Measurements from ENCODE around the gene XYLT1. TPM values are rescaled to one million over a fixed set of nuclear protein-coding genes. Genes with fewer than 3 reads are reported as not detected.
A peak's percentile ranks its signal among the peaks of the same experiment; 100 is the strongest.

The XYLT1 gene
- total RNA-seq, 1 donor from 2014 or later: 27.3 TPM

GRCh38 chr16:17356243-17356933, 114.4 kb downstream of the XYLT1 start:
- DNase-seq (ENCODE audit: extremely low spot score in 2 of 2): no peak
- peaks cover 0 to 7% of the 10 kb centered on the region in 2 donors for H3K36me3 ChIP-seq
- H3K4me3 ChIP-seq: no peak overlapping the region
- intact Hi-C loops (cut with DNase I): no loop called here
- TF ChIP-seq POLR2AphosphoS5 (IDR thresholded peaks at IDR 0.05; ENCODE audit: insufficient read depth in 1 of 2, low read depth in 1 of 2) (no peak), POLR2A (IDR thresholded peaks at IDR 0.05) (no peak)
- TF ChIP-seq, protein P1, sequence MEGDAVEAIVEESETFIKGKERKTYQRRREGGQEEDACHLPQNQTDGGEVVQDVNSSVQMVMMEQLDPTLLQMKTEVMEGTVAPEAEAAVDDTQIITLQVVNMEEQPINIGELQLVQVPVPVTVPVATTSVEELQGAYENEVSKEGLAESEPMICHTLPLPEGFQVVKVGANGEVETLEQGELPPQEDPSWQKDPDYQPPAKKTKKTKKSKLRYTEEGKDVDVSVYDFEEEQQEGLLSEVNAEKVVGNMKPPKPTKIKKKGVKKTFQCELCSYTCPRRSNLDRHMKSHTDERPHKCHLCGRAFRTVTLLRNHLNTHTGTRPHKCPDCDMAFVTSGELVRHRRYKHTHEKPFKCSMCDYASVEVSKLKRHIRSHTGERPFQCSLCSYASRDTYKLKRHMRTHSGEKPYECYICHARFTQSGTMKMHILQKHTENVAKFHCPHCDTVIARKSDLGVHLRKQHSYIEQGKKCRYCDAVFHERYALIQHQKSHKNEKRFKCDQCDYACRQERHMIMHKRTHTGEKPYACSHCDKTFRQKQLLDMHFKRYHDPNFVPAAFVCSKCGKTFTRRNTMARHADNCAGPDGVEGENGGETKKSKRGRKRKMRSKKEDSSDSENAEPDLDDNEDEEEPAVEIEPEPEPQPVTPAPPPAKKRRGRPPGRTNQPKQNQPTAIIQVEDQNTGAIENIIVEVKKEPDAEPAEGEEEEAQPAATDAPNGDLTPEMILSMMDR (IDR thresholded peaks at IDR 0.05): no peak
- no peak overlapping the region for H3K27ac ChIP-seq
- H3K4me1 ChIP-seq: peaks cover 42% of the 10 kb centered on the region
- H3K9me3 ChIP-seq: no peaks in the 10 kb centered on the region
- no peaks in the 10 kb centered on the region for H3K27me3 ChIP-seq

GRCh38 chr16:17354685-17355084, 116.1 kb downstream of the XYLT1 start:
- Histone ChIP-seq H3K27me3 (no peaks in the 10 kb centered on the region), H3K4me1 (peaks cover 41% of the 10 kb centered on the region), H3K27ac (no peak overlapping the region), H3K4me3 (no peak overlapping the region), H3K9me3 (no peaks in the 10 kb centered on the region), H3K36me3 (peaks cover 0 to 7% of the 10 kb centered on the region in 2 donors)
- TF ChIP-seq, protein P1 (IDR thresholded peaks at IDR 0.05): no peak
- TF ChIP-seq POLR2A (IDR thresholded peaks at IDR 0.05) (no peak), POLR2AphosphoS5 (IDR thresholded peaks at IDR 0.05; ENCODE audit: insufficient read depth in 1 of 2, low read depth in 1 of 2) (no peak)
- intact Hi-C loops (cut with DNase I): no loop called here
- DNase-seq (ENCODE audit: extremely low spot score in 2 of 2): no peak

- Histone ChIP-seq H3K4me3 (no peak overlapping the region), H3K4me1 (peaks cover 36% of the 10 kb centered on the region), H3K36me3 (peaks cover 0 to 7% of the 10 kb centered on the region in 2 donors), H3K27me3 (no peaks in the 10 kb centered on the region), H3K9me3 (no peaks in the 10 kb centered on the region), H3K27ac (no peak overlapping the region)
- intact Hi-C loops (cut with DNase I): no loop called here
- DNase-seq (ENCODE audit: extremely low spot score in 2 of 2): no peak
- TF ChIP-seq, protein P1 (IDR thresholded peaks at IDR 0.05): no peak
- TF ChIP-seq POLR2AphosphoS5 (IDR thresholded peaks at IDR 0.05; ENCODE audit: insufficient read depth in 1 of 2, low read depth in 1 of 2) (peak in 1 of 2 donors; percentile 27), POLR2A (IDR thresholded peaks at IDR 0.05) (no peak)
These were observed 116.6 kb downstream of the XYLT1 start for GRCh38 chr16:17354141-17354601.

DNA sequence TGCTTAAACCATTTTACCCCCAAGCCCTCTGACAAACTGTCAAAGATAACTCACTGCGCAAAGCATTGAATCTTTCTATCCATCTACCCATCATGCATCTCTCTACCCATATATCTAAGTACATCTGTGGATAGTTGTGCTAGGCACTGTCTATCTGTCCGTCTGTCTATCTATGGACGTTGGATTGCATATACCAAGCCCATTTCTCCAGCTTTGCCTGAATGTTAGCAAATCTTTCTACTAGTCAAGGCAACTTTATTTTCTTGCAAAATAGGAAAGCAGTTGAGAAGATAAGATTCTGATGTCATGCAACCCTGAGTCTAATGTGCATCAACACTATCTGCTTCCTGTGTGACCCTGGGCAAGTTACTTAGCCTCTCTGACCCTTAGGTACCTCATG, 117.2 kb downstream of the XYLT1 start:
- no peak overlapping the region for H3K27ac ChIP-seq
- intact Hi-C loops (cut with DNase I): no loop called here
- TF ChIP-seq POLR2A (IDR thresholded peaks at IDR 0.05): no peak
- TF ChIP-seq, protein P1 (IDR thresholded peaks at IDR 0.05): no peak

DNA sequence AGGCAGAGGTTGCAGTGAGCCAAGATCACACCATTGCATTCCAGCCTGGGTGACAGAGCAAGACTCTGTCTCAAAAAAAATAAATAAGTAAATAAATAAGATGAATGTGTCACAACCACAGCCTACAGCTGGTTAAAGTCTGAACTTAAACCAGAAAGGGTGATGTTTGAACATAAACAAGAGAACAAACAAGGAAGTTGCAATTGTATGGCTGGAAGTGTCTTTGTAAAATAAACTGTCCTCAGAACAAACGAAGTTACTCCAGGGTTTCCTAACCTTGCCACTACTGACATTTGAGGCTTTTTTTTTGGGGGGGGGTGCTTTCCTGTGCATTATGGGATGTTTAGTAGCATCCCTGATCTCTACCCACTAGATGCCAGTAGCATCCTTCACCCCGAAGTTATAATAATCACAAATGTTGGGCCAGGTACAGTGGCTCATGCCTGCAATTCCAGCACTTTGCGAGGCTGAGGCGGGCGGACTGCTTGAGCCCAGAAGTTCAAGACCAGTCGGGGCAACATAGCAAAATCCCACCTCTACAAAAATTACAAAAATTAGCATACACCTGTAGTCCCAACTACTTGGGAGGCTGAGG, 119.2 kb downstream of the XYLT1 start:
- Histone ChIP-seq H3K36me3 (no peaks in the 10 kb centered on the region), H3K4me3 (no peak overlapping the region), H3K9me3 (no peaks in the 10 kb centered on the region), H3K27me3 (no peaks in the 10 kb centered on the region), H3K4me1 (peaks cover 38% of the 10 kb centered on the region), H3K27ac (no peak overlapping the region)
- TF ChIP-seq, protein P1 (IDR thresholded peaks at IDR 0.05): no peak
- no peak for TF ChIP-seq POLR2A (IDR thresholded peaks at IDR 0.05)
- TF ChIP-seq POLR2AphosphoS5 (IDR thresholded peaks at IDR 0.05; ENCODE audit: insufficient read depth in 1 of 2, low read depth in 1 of 2): no peak
- DNase-seq (ENCODE audit: extremely low spot score in 2 of 2): no peak
- intact Hi-C loops (cut with DNase I): no loop called here

More for the DNA sequence above, 117.2 kb downstream of the XYLT1 start:
- Histone ChIP-seq H3K36me3 (peaks cover 0 to 7% of the 10 kb centered on the region in 2 donors), H3K4me1 (peaks cover 30% of the 10 kb centered on the region), H3K27me3 (no peaks in the 10 kb centered on the region), H3K9me3 (no peaks in the 10 kb centered on the region), H3K4me3 (no peak overlapping the region)
- no peak for DNase-seq (ENCODE audit: extremely low spot score in 2 of 2)

Measured in vagina (tissue), 2 donors.